ENCODE results near the gene KATNB1.

DNA sequence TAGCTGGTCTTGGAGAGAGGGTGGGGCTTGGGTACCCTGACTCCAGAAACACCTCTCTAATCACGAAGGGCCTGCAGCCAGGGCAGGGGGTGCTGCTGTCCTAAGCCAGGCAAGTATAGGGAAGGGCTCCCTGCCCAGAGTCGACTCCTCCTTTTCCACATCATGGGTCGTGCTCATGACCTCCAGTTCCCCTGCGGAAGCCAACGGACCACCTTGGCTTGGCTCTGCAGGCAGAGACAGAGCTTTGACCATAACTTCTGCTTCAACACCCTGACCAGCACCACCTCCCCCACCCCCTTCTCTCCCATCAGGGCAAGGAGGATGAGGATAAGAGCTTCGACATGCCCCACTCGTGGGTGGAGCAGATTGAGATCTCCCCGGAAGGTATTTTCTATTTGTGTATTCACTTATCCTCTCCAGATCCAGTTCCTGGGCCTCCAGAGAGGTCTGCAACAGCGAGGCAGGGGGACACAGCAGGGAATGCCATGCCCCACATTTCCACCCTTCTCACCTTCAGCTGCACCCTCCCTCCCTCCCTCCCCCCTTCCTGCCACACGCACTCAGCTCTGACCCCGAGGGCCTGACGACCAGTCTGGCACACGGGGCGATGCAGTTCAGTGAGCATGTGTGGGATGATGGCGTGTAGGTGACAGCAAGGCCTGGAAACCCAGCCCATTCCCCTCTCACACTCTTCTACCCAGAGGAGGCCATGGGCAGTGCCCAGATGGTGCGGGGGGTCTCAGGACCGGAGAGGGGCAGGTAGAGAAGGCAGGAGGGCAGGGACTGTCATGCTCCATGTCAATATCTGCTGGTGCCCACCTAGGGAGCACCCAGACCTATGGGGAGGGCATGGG is 14.0 kb upstream of the KATNB1 start:
- TF ChIP-seq, protein P1, sequence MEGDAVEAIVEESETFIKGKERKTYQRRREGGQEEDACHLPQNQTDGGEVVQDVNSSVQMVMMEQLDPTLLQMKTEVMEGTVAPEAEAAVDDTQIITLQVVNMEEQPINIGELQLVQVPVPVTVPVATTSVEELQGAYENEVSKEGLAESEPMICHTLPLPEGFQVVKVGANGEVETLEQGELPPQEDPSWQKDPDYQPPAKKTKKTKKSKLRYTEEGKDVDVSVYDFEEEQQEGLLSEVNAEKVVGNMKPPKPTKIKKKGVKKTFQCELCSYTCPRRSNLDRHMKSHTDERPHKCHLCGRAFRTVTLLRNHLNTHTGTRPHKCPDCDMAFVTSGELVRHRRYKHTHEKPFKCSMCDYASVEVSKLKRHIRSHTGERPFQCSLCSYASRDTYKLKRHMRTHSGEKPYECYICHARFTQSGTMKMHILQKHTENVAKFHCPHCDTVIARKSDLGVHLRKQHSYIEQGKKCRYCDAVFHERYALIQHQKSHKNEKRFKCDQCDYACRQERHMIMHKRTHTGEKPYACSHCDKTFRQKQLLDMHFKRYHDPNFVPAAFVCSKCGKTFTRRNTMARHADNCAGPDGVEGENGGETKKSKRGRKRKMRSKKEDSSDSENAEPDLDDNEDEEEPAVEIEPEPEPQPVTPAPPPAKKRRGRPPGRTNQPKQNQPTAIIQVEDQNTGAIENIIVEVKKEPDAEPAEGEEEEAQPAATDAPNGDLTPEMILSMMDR (IDR thresholded peaks at IDR 0.05): no peak
- TF ChIP-seq POLR2A (IDR thresholded peaks at IDR 0.05): no peak
